GM21786 (cell line): ENCODE results near the gene KLF2.

Experiments
- ATAC-seq: cut with Tn5 transposase; IDR thresholded peaks from one replicate; pipeline ENCODE4 v1.9.1; 2021; ENCODE audit not compliant: unreplicated experiment

KLF2 gene

GRCh38 chr19:16306728-16307402 is 17.8 kb upstream of the KLF2 start:
- ATAC-seq: no peak

GRCh38 chr19:16308081-16308480 is 16.5 kb upstream of the KLF2 start:
- no peak for ATAC-seq

- no peak for ATAC-seq
These were observed 15.0 kb upstream of the KLF2 start for GRCh38 chr19:16309643-16310042.

- ATAC-seq: no peak
These were observed 8.7 kb upstream of the KLF2 start for GRCh38 chr19:16315825-16316505.

GRCh38 chr19:16316506-16316882 is 8.1 kb upstream of the KLF2 start:
- no peak for ATAC-seq

- no peak for ATAC-seq
These were observed 5.1 kb upstream of the KLF2 start for GRCh38 chr19:16319481-16319880.

GRCh38 chr19:16320987-16321386 is 3.6 kb upstream of the KLF2 start:
- ATAC-seq: no peak

GRCh38 chr19:16325161-16325527 is 518 bp downstream of the KLF2 start:
- ATAC-seq: no peak

GRCh38 chr19:16325641-16326400 is 1.2 kb downstream of the KLF2 start:
- ATAC-seq: no peak

GRCh38 chr19:16326401-16327168 is 2.0 kb downstream of the KLF2 start:
- no peak for ATAC-seq

GRCh38 chr19:16327169-16327475 is 2.5 kb downstream of the KLF2 start:
- ATAC-seq: no peak

GRCh38 chr19:16327501-16327900 is 2.9 kb downstream of the KLF2 start:
- ATAC-seq: no peak

GRCh38 chr19:16327911-16328823 is 3.5 kb downstream of the KLF2 start:
- no peak for ATAC-seq

- ATAC-seq: no peak
These were observed 4.3 kb downstream of the KLF2 start for GRCh38 chr19:16328824-16329482.

- no peak for ATAC-seq
These were observed 5.8 kb downstream of the KLF2 start for GRCh38 chr19:16330368-16330801.

GRCh38 chr19:16330806-16331690 is 6.4 kb downstream of the KLF2 start:
- ATAC-seq: no peak

- no peak for ATAC-seq
These were observed 8.5 kb downstream of the KLF2 start for GRCh38 chr19:16333001-16333586.

GRCh38 chr19:16334411-16334810 is 9.8 kb downstream of the KLF2 start:
- ATAC-seq: no peak

GRCh38 chr19:16335226-16335625 is 10.6 kb downstream of the KLF2 start:
- no peak for ATAC-seq
